Measurements from ENCODE around the gene RAB20. TPM values are rescaled to one million over a fixed set of nuclear protein-coding genes. Genes with fewer than 3 reads are reported as not detected.

The RAB20 gene
- total and polyA plus RNA-seq, 8 donors, result 9.3 to 23.6 (median 14.2) TPM

- Histone ChIP-seq H3K9me3 (no peaks in the 10 kb centered on the region), H3K4me1 (no peaks in the 10 kb centered on the region), H3K27me3 (no peaks in the 10 kb centered on the region), H3K27ac (no peak overlapping the region), H3K4me3 (no peak overlapping the region), H3K36me3 (peaks cover 0 to 4% (median 0%) of the 10 kb centered on the region in 3 donors)
- no peak for DNase-seq
- TF ChIP-seq CTCF (IDR thresholded peaks at IDR 0.05), result no peak
- no peak for FAIRE-seq
- intact Hi-C loops (cut with DNase I), result no loop called here
- 93 to 95% methylated on average over 2 of the region's 2 CpGs for WGBS, 2 donors
- ATAC-seq, result no peak
These were observed 64.5 kb downstream of the RAB20 start for GRCh38 chr13:110497003-110497402.

GRCh38 chr13:110496281-110496680, 65.2 kb downstream of the RAB20 start:
- 95 to 99% methylated on average over 3 of the region's 3 CpGs for WGBS, 2 donors
- Histone ChIP-seq H3K27me3 (no peaks in the 10 kb centered on the region), H3K9me3 (no peaks in the 10 kb centered on the region), H3K27ac (no peak overlapping the region), H3K4me1 (no peaks in the 10 kb centered on the region), H3K4me3 (no peak overlapping the region), H3K36me3 (peaks cover 0 to 4% (median 0%) of the 10 kb centered on the region in 3 donors)
- ATAC-seq (no peak), FAIRE-seq (no peak), DNase-seq (no peak)
- intact Hi-C loops (cut with DNase I), result no loop called here
- TF ChIP-seq CTCF (IDR thresholded peaks at IDR 0.05), result no peak

- intact Hi-C loops (cut with DNase I), result no loop called here
- no peak for ATAC-seq
- no peak overlapping the region for H3K27ac ChIP-seq
- no peak for FAIRE-seq
- no peaks in the 10 kb centered on the region for H3K27me3 ChIP-seq
- no peak for TF ChIP-seq CTCF (IDR thresholded peaks at IDR 0.05)
- no peak for DNase-seq
- no peaks in the 10 kb centered on the region for H3K4me1 ChIP-seq
- H3K36me3 ChIP-seq, result peaks cover 0 to 4% (median 0%) of the 10 kb centered on the region in 3 donors
- no peak overlapping the region for H3K4me3 ChIP-seq
- H3K9me3 ChIP-seq, result no peaks in the 10 kb centered on the region
- WGBS, 2 donors, result 91 to 96% methylated on average over 3 of the region's 3 CpGs
These were observed 65.6 kb downstream of the RAB20 start for GRCh38 chr13:110495881-110496280.

GRCh38 chr13:110495376-110495775, 66.1 kb downstream of the RAB20 start:
- no peaks in the 10 kb centered on the region for H3K9me3 ChIP-seq
- H3K36me3 ChIP-seq, result peaks cover 0 to 4% (median 0%) of the 10 kb centered on the region in 3 donors
- FAIRE-seq (no peak), ATAC-seq (no peak), DNase-seq (no peak)
- 81 to 83% methylated on average over 3 of the region's 3 CpGs for WGBS, 2 donors
- H3K4me1 ChIP-seq, result no peaks in the 10 kb centered on the region
- intact Hi-C loops (cut with DNase I), result no loop called here
- no peaks in the 10 kb centered on the region for H3K27me3 ChIP-seq
- TF ChIP-seq CTCF (IDR thresholded peaks at IDR 0.05), result no peak
- no peak overlapping the region for H3K4me3 ChIP-seq
- no peak overlapping the region for H3K27ac ChIP-seq

GRCh38 chr13:110493613-110494012, 67.9 kb downstream of the RAB20 start:
- WGBS, 2 donors, result 95 to 96% methylated on average over 9 of the region's 9 CpGs
- no peak for DNase-seq

More at GRCh38 chr13:110493613-110494012, 67.9 kb downstream of the RAB20 start:
- H3K27ac ChIP-seq, result no peak overlapping the region
- no peak for ATAC-seq
- no peak for FAIRE-seq
- peaks cover 0 to 4% (median 0%) of the 10 kb centered on the region in 3 donors for H3K36me3 ChIP-seq
- H3K9me3 ChIP-seq, result no peaks in the 10 kb centered on the region
- no peak for TF ChIP-seq CTCF (IDR thresholded peaks at IDR 0.05)
- intact Hi-C loops (cut with DNase I), result no loop called here
- H3K4me3 ChIP-seq, result no peak overlapping the region
- H3K4me1 ChIP-seq, result no peaks in the 10 kb centered on the region
- H3K27me3 ChIP-seq, result no peaks in the 10 kb centered on the region
